Caco-2 (cell line): ENCODE results near the gene TFRC. TPM values are rescaled to one million over a fixed set of nuclear protein-coding genes. Genes with fewer than 3 reads are reported as not detected.
A peak's percentile ranks its signal among the peaks of the same experiment; 100 is the strongest.

ENCODE experiments used
- Bru-seq: library from RNA; stranded (reverse); fragments of 400-500 nt; gene quantifications from one replicate; lab custom pipeline; 2021; lab: Mats Ljungman, UMichigan
- BruChase-seq, 2 experiments: library from RNA; stranded (reverse); fragments of 400-500 nt; gene quantifications; one replicate each; lab custom pipeline; 2021; lab: Mats Ljungman, UMichigan
- BruUV-seq: library from RNA; stranded (reverse); fragments of 400-500 nt; replicated peaks from 2 replicates; lab custom pipeline; 2021; lab: Mats Ljungman, UMichigan
- CTCF ChIA-PET: fragments of 300-600 bp; sonication (Branson Sonifier 250); formaldehyde crosslinking; loops from one replicate; lab custom pipeline; 2022; ENCODE audit warnings: antibody characterized with exemption; lab: Charles Lee
- POLR2A ChIA-PET: fragments of 300-600 bp; sonication (Branson Sonifier 250); formaldehyde crosslinking; loops from one replicate; lab custom pipeline; 2022; ENCODE audit warnings: antibody characterized with exemption; lab: Charles Lee
- DNase-seq, 2 experiments: peaks; one replicate each; pipeline versions ENCODE4 v3.0.0 to v3.0.0-alpha.2; 2020 to 2022
- H3K27me3 ChIP-seq: replicated peaks from 2 replicates; pipeline ENCODE4 v1.6.0; 2011; ENCODE audit warnings: low read length; ENCODE audit not compliant: control insufficient read depth, insufficient read depth
- H3K36me3 ChIP-seq: 2 replicates; pipeline ENCODE4 v1.5.1; 2011; ENCODE audit warnings: low read length; ENCODE audit not compliant: control insufficient read depth, insufficient read depth
- H3K4me1 ChIP-seq: fragments of 250-450 bp; sonication (Bioruptor Pico); 2 replicates; pipeline ENCODE4 v1.5.1; 2020; ENCODE audit warnings: mild to moderate bottlenecking
- H3K4me3 ChIP-seq: 2 replicates; pipeline ENCODE4 v1.5.1; 2011; ENCODE audit warnings: low read depth, mild to moderate bottlenecking, control low read depth, low read length
- H3K9me3 ChIP-seq: fragments of 250-450 bp; sonication (Bioruptor Pico); 2 replicates; pipeline ENCODE4 v1.5.1; 2020; ENCODE audit warnings: mild to moderate bottlenecking, moderate library complexity
- H3K27ac Mint-ChIP-seq: one replicate; pipeline ENCODE4 v1.8.0; 2022; ENCODE audit warnings: mixed read lengths; ENCODE audit not compliant: unreplicated experiment
- H3K27me3 Mint-ChIP-seq: one replicate; pipeline ENCODE4 v1.8.0; 2022; ENCODE audit warnings: mixed read lengths; ENCODE audit not compliant: insufficient read depth, unreplicated experiment
- H3K36me3 Mint-ChIP-seq: one replicate; pipeline ENCODE4 v1.8.0; 2022; ENCODE audit warnings: mild to moderate bottlenecking, mixed read lengths; ENCODE audit not compliant: insufficient read depth, unreplicated experiment
- H3K4me1 Mint-ChIP-seq: one replicate; pipeline ENCODE4 v1.8.0; 2022; ENCODE audit warnings: low read depth, mixed read lengths; ENCODE audit not compliant: unreplicated experiment
- H3K4me3 Mint-ChIP-seq: one replicate; pipeline ENCODE4 v1.8.0; 2022; ENCODE audit warnings: mild to moderate bottlenecking, moderate library complexity, mixed read lengths; ENCODE audit not compliant: unreplicated experiment
- H3K9me3 Mint-ChIP-seq: one replicate; pipeline ENCODE4 v1.8.0; 2022; ENCODE audit warnings: mixed read lengths; ENCODE audit not compliant: unreplicated experiment
- CTCF ChIP-seq, 2 experiments: fragments of 200-600 bp in 1 of 2; IDR thresholded peaks; 1 replicate in 1 of 2; 2 replicates in 1 of 2; pipeline versions ENCODE4 v1.5.1 to v1.8.0; 2011 to 2022; ENCODE audit warnings: antibody characterized with exemption in 1 of 2, control low read depth in 1 of 2, inconsistent platforms in 1 of 2, low read depth in 1 of 2, low read length in 1 of 2, mild to moderate bottlenecking in 1 of 2, moderate library complexity in 1 of 2; ENCODE audit not compliant: insufficient read depth in 1 of 2, severe bottlenecking in 1 of 2, unreplicated experiment in 1 of 2
- intact Hi-C: fragments of 100-400 bp; cut with micrococcal nuclease; formaldehyde crosslinking; loops from one replicate; pipeline ENCODE4 v1.10.0; 2022; ENCODE audit not compliant: unreplicated experiment
- long read RNA-seq: library from polyadenylated mRNA; stranded (forward); transcript quantifications from one replicate; pipeline ENCODE4 v2.0.0, GENCODE V29; 2022
- total RNA-seq: library from RNA; stranded (reverse); gene quantifications from 2 replicates; pipeline ENCODE4 v1.2.3, GENCODE V29; 2022

Gene TFRC
- total RNA-seq (267 and 293 TPM in 2 replicates), Bru-seq, nascent RNA (percentile 93 among the genes with signal in this experiment), BruChase-seq, experiment 1, labeled RNA remaining after a 2-hour chase (percentile 98 among the genes with signal in this experiment), BruChase-seq, experiment 2, labeled RNA remaining after a 6-hour chase (percentile 99 among the genes with signal in this experiment)
- long read RNA-seq, full-length matches to known transcripts: 388 of 470 reads
- long read RNA-seq, partial matches to known transcripts: 36 of 470 reads
- long read RNA-seq, other reads (novel, unspliced or antisense): 46 of 470 reads

GRCh38 chr3:196081834-196082618 lies at the start of gene TFRC:
TFRC (minus strand) TSS chr3:196082090; CDS start chr3:196077099, 4,991 bp downstream.
- Mint-ChIP-seq H3K27ac (peak within 1 kb of the TSS; percentile 95), H3K27me3 (no peaks in the 10 kb centered on the region), H3K4me3 (peak within 1 kb of the TSS; percentile 99), H3K4me1 (peaks cover 7% of the 10 kb centered on the region), H3K9me3 (no peaks in the 10 kb centered on the region), H3K36me3 (peaks cover 49% of the 10 kb centered on the region)
- no TSS peak for BruUV-seq
- intact Hi-C loops: loop anchor here (5.0 kb wide), 1 partner anchor 40 kb away; no protein-coding TSS in a partner anchor
- DNase-seq: peak; percentile 95 to 96
- Histone ChIP-seq H3K27me3 (no peaks in the 10 kb centered on the region), H3K36me3 (no peaks in the 10 kb centered on the region), H3K4me3 (peak within 1 kb of the TSS; percentile 82), H3K4me1 (peaks cover 19% of the 10 kb centered on the region), H3K9me3 (no peaks in the 10 kb centered on the region)
- ChIA-PET CTCF (no interaction called here), POLR2A (no interaction called here)
- no peak for TF ChIP-seq CTCF (IDR thresholded peaks at IDR 0.05; ENCODE audit: insufficient read depth in 1 of 2, low read depth in 1 of 2, low read length in 1 of 2, severe bottlenecking in 1 of 2, unreplicated experiment in 1 of 2)

- intact Hi-C loops: no loop called here
- H3K27ac Mint-ChIP-seq: no peak overlapping the region
- POLR2A ChIA-PET: no interaction called here
Measured at GRCh38 chr3:196128172-196128843, 46.4 kb upstream of the TFRC start.

More at GRCh38 chr3:196128172-196128843, 46.4 kb upstream of the TFRC start:
- no peaks in the 10 kb centered on the region for H3K27me3 ChIP-seq
- TF ChIP-seq CTCF (IDR thresholded peaks at IDR 0.05; ENCODE audit: insufficient read depth in 1 of 2, low read depth in 1 of 2, low read length in 1 of 2, severe bottlenecking in 1 of 2, unreplicated experiment in 1 of 2): no peak
- no TSS peak for BruUV-seq
- no peak for DNase-seq
- H3K4me1 Mint-ChIP-seq: peaks cover 2% of the 10 kb centered on the region
- H3K4me3 ChIP-seq: no peak overlapping the region
- H3K9me3 Mint-ChIP-seq: no peaks in the 10 kb centered on the region
- peaks cover 14% of the 10 kb centered on the region; the same call in 1 of the 2 replicates for H3K4me1 ChIP-seq
- no peaks in the 10 kb centered on the region for H3K27me3 Mint-ChIP-seq
- no peaks in the 10 kb centered on the region for H3K36me3 ChIP-seq
- CTCF ChIA-PET: interaction anchor here (0.6 kb wide), 1 partner anchor 15 kb away, joined by 3 read pairs; no protein-coding TSS in a partner anchor
- no peak overlapping the region for H3K4me3 Mint-ChIP-seq
- H3K9me3 ChIP-seq: no peaks in the 10 kb centered on the region
- H3K36me3 Mint-ChIP-seq: peaks cover 5% of the 10 kb centered on the region
